HepG2 (cell line): ENCODE results near the gene SP5. TPM values are rescaled to one million over a fixed set of nuclear protein-coding genes. Genes with fewer than 3 reads are reported as not detected.
A peak's percentile ranks its signal among the peaks of the same experiment; 100 is the strongest.

ENCODE experiments used
- FLYWCH1 ChIP-seq: sonication (generic); formaldehyde crosslinking; IDR thresholded peaks from 2 replicates; pipeline ENCODE4 v1.8.1; 2023; ENCODE audit warnings: mild to moderate bottlenecking, missing genetic modification reagents
- FOXC1 ChIP-seq: sonication (generic); formaldehyde crosslinking; IDR thresholded peaks from 2 replicates; pipeline ENCODE4 v1.8.0; 2022; ENCODE audit warnings: mild to moderate bottlenecking, missing genetic modification reagents, borderline replicate concordance
- GABPA ChIP-seq, 2 experiments: IDR thresholded peaks; 2 replicates each; pipeline ENCODE4 v1.6.1; 2011 to 2016; ENCODE audit warnings: low read depth in 2 of 2, low read length in 1 of 2, missing biosample characterization in 1 of 2, missing genetic modification characterization in 1 of 2
- NFAT5 ChIP-seq: sonication (generic); formaldehyde crosslinking; IDR thresholded peaks from 2 replicates; pipeline ENCODE4 v1.4.0; 2020; ENCODE audit warnings: missing genetic modification reagents
- PPARG ChIP-seq: conservative IDR thresholded peaks from 2 replicates; pipeline ENCODE4 v1.6.1; 2016; ENCODE audit warnings: missing biosample characterization, missing genetic modification reagents
- RXRA ChIP-seq: sonication (generic); formaldehyde crosslinking; IDR thresholded peaks from 2 replicates; pipeline ENCODE4 v1.5.1; 2020; ENCODE audit warnings: missing genetic modification reagents
- SAFB2 ChIP-seq: sonication (generic); formaldehyde crosslinking; IDR thresholded peaks from 2 replicates; pipeline ENCODE4 v1.5.1; 2020; ENCODE audit warnings: missing genetic modification reagents, low read depth, mild to moderate bottlenecking, borderline replicate concordance
- SKIL ChIP-seq: sonication (generic); formaldehyde crosslinking; IDR thresholded peaks from 2 replicates; pipeline ENCODE4 v1.8.0; 2022; ENCODE audit warnings: missing genetic modification reagents, mild to moderate bottlenecking, moderate library complexity, borderline replicate concordance
- SOX5 ChIP-seq: IDR thresholded peaks from 2 replicates; pipeline ENCODE4 v1.6.1; 2016; ENCODE audit warnings: borderline replicate concordance
- ZBTB2 ChIP-seq: sonication (generic); formaldehyde crosslinking; IDR thresholded peaks from 2 replicates; pipeline ENCODE4 v1.8.0; 2022; ENCODE audit warnings: low read depth, missing genetic modification reagents
- ZBTB39 ChIP-seq: sonication (generic); formaldehyde crosslinking; IDR thresholded peaks from 2 replicates; pipeline ENCODE4 v1.5.0; 2020; ENCODE audit warnings: missing genetic modification reagents
- ZNF253 ChIP-seq: sonication (generic); formaldehyde crosslinking; IDR thresholded peaks from 2 replicates; pipeline ENCODE4 v1.8.0; 2022; ENCODE audit warnings: mild to moderate bottlenecking, missing genetic modification reagents, borderline replicate concordance
- ZNF720 ChIP-seq: sonication (generic); formaldehyde crosslinking; IDR thresholded peaks from 2 replicates; pipeline ENCODE4 v1.4.0; 2020; ENCODE audit warnings: missing genetic modification reagents
- polyA plus RNA-seq, 8 experiments: library from polyadenylated mRNA; depleted of rRNA in 3 of 8; stranded (reverse) in 7 of 8; unstranded in 1 of 8; fragments of >200 nt; fragmentation: Illumina TruSeq in 4 of 8; extraction: Trizol in 4 of 8; gene quantifications; 2 replicates each; pipeline versions ENCODE4 v1.2.1 to v1.2.3, GENCODE V29; 2011 to 2016; ENCODE audit warnings: low read depth in 4 of 8, missing spikeins in 1 of 8, mixed read lengths in 1 of 8; ENCODE audit not compliant: insufficient read depth in 1 of 8
- total RNA-seq, 5 experiments: library from RNA; depleted of rRNA; stranded (reverse); fragments of >200 nt; fragmentation: Illumina TruSeq; extraction: Trizol; gene quantifications; 2 replicates each; pipeline ENCODE4 v1.2.3, GENCODE V29; 2016; ENCODE audit warnings: low read depth in 1 of 5

SP5 gene
- total and polyA plus RNA-seq, 2 of the 13 experiments (the other 11 are each of a cell fraction or from before 2014, with no cell fraction given), result 50.8 to 119 TPM

- TF ChIP-seq SKIL (CRISPR knock-in tag), result peak; percentile 97
- peak; percentile 98 for TF ChIP-seq RXRA (CRISPR knock-in tag)
- TF ChIP-seq NFAT5, result no peak; the same call in 1 of the 2 replicates
- no peak for TF ChIP-seq ZNF253 (CRISPR knock-in tag)
- TF ChIP-seq FOXC1, result no peak
- TF ChIP-seq GABPA (IDR thresholded peaks at IDR 0.05; ENCODE audit: low read depth, low read length), result no peak
- peak; percentile 53; the same call in 1 of the 2 replicates for TF ChIP-seq GABPA (CRISPR knock-in tag; IDR thresholded peaks at IDR 0.05; ENCODE audit: low read depth)
- TF ChIP-seq FLYWCH1 (CRISPR knock-in tag), result no peak; the same call in 1 of the 2 replicates
- peak; percentile 90 for TF ChIP-seq SOX5 (CRISPR knock-in tag)
- no peak for TF ChIP-seq ZNF720 (CRISPR knock-in tag)
- TF ChIP-seq ZBTB2 (CRISPR knock-in tag), result no peak
- TF ChIP-seq SAFB2, result peak; percentile 70; the same call in 1 of the 2 replicates
- peak; percentile 89 for TF ChIP-seq PPARG (CRISPR knock-in tag)
- TF ChIP-seq ZBTB39 (CRISPR knock-in tag), result peak; percentile 71; the same call in 1 of the 2 replicates
Measured at GRCh38 chr2:170711774-170712652, 3.1 kb upstream of the SP5 start (continued).
